Activated CD4-positive, alpha-beta memory T cell treated with anti-CD3 and anti-CD28 coated beads for 36 hours (primary cell): ENCODE data around the gene ASB1. TPM values are rescaled to one million over a fixed set of nuclear protein-coding genes. Genes with fewer than 3 reads are reported as not detected.

Experiments
- CTCF ChIA-PET: fragments of 350-600 bp; sonication (Branson Sonifier 250); formaldehyde crosslinking; loops from one replicate; lab custom pipeline; 2021; ENCODE audit warnings: antibody characterized with exemption, inconsistent platforms; lab: Charles Lee
- POLR2A ChIA-PET: fragments of 350-600 bp; sonication (Branson Sonifier 250); formaldehyde crosslinking; loops from one replicate; lab custom pipeline; 2021; ENCODE audit warnings: antibody characterized with exemption; lab: Charles Lee
- DNase-seq: peaks from one replicate; pipeline ENCODE4 v3.0.0-alpha.2; 2020
- H3K27ac Mint-ChIP-seq: one replicate; pipeline ENCODE4 v1.8.0; 2021; ENCODE audit warnings: mixed read lengths
- H3K27me3 Mint-ChIP-seq: one replicate; pipeline ENCODE4 v1.8.0; 2021; ENCODE audit warnings: mixed read lengths
- H3K36me3 Mint-ChIP-seq: one replicate; pipeline ENCODE4 v1.8.0; 2021; ENCODE audit warnings: mixed read lengths
- H3K4me1 Mint-ChIP-seq: one replicate; pipeline ENCODE4 v1.8.0; 2021; ENCODE audit warnings: low read depth, mixed read lengths
- H3K4me3 Mint-ChIP-seq: one replicate; pipeline ENCODE4 v1.8.0; 2021; ENCODE audit warnings: mild to moderate bottlenecking, mixed read lengths
- H3K9me3 Mint-ChIP-seq: one replicate; pipeline ENCODE4 v1.8.0; 2021; ENCODE audit warnings: mixed read lengths
- intact Hi-C: fragments of 100-400 bp; cut with micrococcal nuclease; formaldehyde crosslinking; loops from one replicate; pipeline ENCODE4 v1.15.1; 2023
- total RNA-seq, 2 experiments: library from RNA; stranded (reverse); gene quantifications; one replicate each; pipeline ENCODE4 v1.2.3, GENCODE V29; 2021

ASB1 gene
- total RNA-seq, 2 experiments from 2014 or later, result 34.6 to 38.8 TPM

DNA sequence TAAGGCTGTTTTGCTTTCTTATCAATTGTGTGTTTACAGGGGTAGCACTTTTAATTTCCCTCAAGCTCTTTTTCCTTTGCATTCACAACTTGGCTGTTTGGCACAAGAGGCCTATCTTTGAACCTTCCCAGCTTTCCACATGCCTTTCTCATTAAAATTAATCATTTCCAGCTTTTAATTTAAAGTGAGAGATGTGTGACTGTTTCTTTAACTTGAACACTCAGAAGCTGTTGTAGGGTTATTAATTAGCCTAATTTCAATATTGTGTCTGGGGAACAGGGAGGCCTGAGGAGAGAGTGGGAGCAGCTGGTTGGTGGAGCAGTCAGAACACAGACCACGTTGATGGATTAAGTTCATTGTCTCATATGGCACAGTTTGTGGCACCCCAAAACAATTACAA lies 4.7 kb downstream of the ASB1 start:
- ChIA-PET CTCF (interaction anchor here (0.6 to 1.2 kb wide), 2 partner anchors 25 to 74 kb away, joined by 3 read pairs; no protein-coding TSS in a partner anchor), POLR2A (no interaction called here)
- intact Hi-C loops, result no loop called here

GRCh38 chr2:238433300-238433915 lies 6.7 kb downstream of the ASB1 start:
- H3K4me1 Mint-ChIP-seq, result peaks cover 33% of the 10 kb centered on the region
- H3K9me3 Mint-ChIP-seq, result peaks cover 6% of the 10 kb centered on the region
- H3K36me3 Mint-ChIP-seq, result peaks cover 53% of the 10 kb centered on the region
- H3K27me3 Mint-ChIP-seq, result no peaks in the 10 kb centered on the region
- no peak overlapping the region for H3K27ac Mint-ChIP-seq
- CTCF ChIA-PET, result no interaction called here
- no peak for DNase-seq
- POLR2A ChIA-PET, result no interaction called here
- intact Hi-C loops, result no loop called here
- H3K4me3 Mint-ChIP-seq, result no peak overlapping the region

More for the DNA sequence above, 4.7 kb downstream of the ASB1 start:
- Mint-ChIP-seq H3K4me1 (peaks cover 37% of the 10 kb centered on the region), H3K9me3 (peaks cover 6% of the 10 kb centered on the region), H3K36me3 (peaks cover 46% of the 10 kb centered on the region), H3K27me3 (no peaks in the 10 kb centered on the region), H3K27ac (no peak overlapping the region), H3K4me3 (no peak overlapping the region)
- no peak for DNase-seq

GRCh38 chr2:238433941-238434845 lies 7.5 kb downstream of the ASB1 start:
- H3K27ac Mint-ChIP-seq, result no peak overlapping the region

DNA sequence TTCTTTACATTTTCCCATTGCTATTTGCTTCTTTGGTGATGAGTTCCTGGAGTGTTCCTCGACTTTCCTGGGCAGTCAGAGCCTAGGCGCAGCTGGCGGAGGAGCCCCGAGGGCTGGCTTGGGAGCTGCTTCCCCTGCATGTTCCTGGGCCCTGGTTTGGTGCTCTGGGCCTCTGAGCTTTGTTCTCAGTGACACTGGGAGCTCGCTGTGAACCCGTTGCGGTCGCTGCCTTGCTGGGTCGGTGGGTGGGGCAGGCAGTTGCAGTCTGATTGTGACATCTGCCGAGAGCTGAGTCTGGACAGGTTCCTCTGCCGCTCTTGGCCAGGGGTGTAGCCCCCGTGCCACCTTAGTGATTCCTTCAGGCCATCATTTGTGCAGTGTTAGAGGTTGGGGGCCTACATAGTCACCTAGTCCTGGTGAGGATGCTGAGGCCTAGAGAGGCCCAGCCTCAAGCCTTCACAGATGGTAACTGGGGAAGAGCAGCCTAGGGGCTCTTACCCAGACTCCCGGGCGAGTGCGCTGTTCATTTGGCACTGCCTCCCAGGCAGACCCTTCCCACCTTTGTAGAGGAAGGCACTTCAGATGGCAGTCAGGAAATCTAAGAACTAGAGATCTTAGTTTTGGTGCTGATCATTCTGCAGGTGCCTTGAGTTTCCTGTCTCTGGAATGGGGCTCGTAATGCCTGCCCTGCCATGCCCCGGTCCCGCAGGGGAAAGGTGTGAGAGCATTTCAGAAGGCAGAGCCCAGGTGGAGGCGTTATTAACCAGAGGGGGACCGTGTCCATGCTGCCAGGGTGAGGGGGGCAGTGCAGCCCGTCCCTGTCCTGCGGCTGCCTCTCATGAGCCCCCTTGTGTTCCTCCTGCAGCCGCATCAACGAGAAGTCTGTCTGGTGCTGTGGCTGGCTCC lies 8.4 kb downstream of the ASB1 start:
- Mint-ChIP-seq H3K27ac (no peak overlapping the region), H3K9me3 (peaks cover 4% of the 10 kb centered on the region), H3K27me3 (no peaks in the 10 kb centered on the region), H3K4me3 (no peak overlapping the region), H3K36me3 (peaks cover 45% of the 10 kb centered on the region), H3K4me1 (peaks cover 41% of the 10 kb centered on the region)
- POLR2A ChIA-PET, result no interaction called here
- CTCF ChIA-PET, result interaction anchor here (0.9 kb wide), 1 partner anchor 1587 kb away, joined by 3 read pairs; no protein-coding TSS in a partner anchor
- DNase-seq, result no peak
- intact Hi-C loops, result no loop called here

More at GRCh38 chr2:238433941-238434845, 7.5 kb downstream of the ASB1 start:
- peaks cover 6% of the 10 kb centered on the region for H3K9me3 Mint-ChIP-seq
- H3K36me3 Mint-ChIP-seq, result peaks cover 50% of the 10 kb centered on the region
- DNase-seq, result no peak
- peaks cover 35% of the 10 kb centered on the region for H3K4me1 Mint-ChIP-seq
- intact Hi-C loops, result no loop called here
- POLR2A ChIA-PET, result no interaction called here
- H3K27me3 Mint-ChIP-seq, result no peaks in the 10 kb centered on the region
- CTCF ChIA-PET, result no interaction called here
- no peak overlapping the region for H3K4me3 Mint-ChIP-seq

GRCh38 chr2:238435752-238436096 lies 9.0 kb downstream of the ASB1 start:
- H3K9me3 Mint-ChIP-seq, result no peaks in the 10 kb centered on the region
- H3K4me1 Mint-ChIP-seq, result peaks cover 41% of the 10 kb centered on the region
- peaks cover 44% of the 10 kb centered on the region for H3K36me3 Mint-ChIP-seq
- no peaks in the 10 kb centered on the region for H3K27me3 Mint-ChIP-seq
- no peak for DNase-seq
- no peak overlapping the region for H3K4me3 Mint-ChIP-seq
- H3K27ac Mint-ChIP-seq, result no peak overlapping the region
- ChIA-PET CTCF (interaction anchor here (0.9 kb wide), 1 partner anchor 1586 kb away, joined by 3 read pairs; no protein-coding TSS in a partner anchor), POLR2A (no interaction called here)
- intact Hi-C loops, result no loop called here

- no peaks in the 10 kb centered on the region for H3K27me3 Mint-ChIP-seq
- ChIA-PET POLR2A (interaction anchor here (2.0 to 2.5 kb wide), 2 partner anchors 11 to 151 kb away, joined by 8 to 13 read pairs; partner anchors contain the start of gene PER2), CTCF (interaction anchor here (1.2 to 1.5 kb wide), 2 partner anchors 22 to 68 kb away, joined by 3 to 5 read pairs; no protein-coding TSS in a partner anchor)
- H3K9me3 Mint-ChIP-seq, result no peaks in the 10 kb centered on the region
- intact Hi-C loops, result loop anchor here (1.0 kb wide), 2 partner anchors 13 to 151 kb away; partner anchors contain the start of genes ASB1 and PER2
- DNase-seq, result peak; percentile 89
- peaks cover 47% of the 10 kb centered on the region for H3K4me1 Mint-ChIP-seq
- H3K36me3 Mint-ChIP-seq, result peaks cover 55% of the 10 kb centered on the region
- H3K4me3 Mint-ChIP-seq, result peak overlapping the region; percentile 56
- peak overlapping the region; percentile 53 for H3K27ac Mint-ChIP-seq
These were observed 12.4 kb downstream of the ASB1 start for GRCh38 chr2:238438856-238439849.

GRCh38 chr2:238439917-238440316 lies 13.2 kb downstream of the ASB1 start:
- intact Hi-C loops, result loop anchor here (1.0 kb wide), 2 partner anchors 14 to 152 kb away; partner anchors contain the start of genes ASB1 and PER2
- ChIA-PET CTCF (interaction anchor here (1.2 kb wide), 1 partner anchor 21 kb away, joined by 5 read pairs; no protein-coding TSS in a partner anchor), POLR2A (interaction anchor here (2.0 to 2.5 kb wide), 2 partner anchors 12 to 152 kb away, joined by 8 to 13 read pairs; partner anchors contain the start of gene PER2)
- peak overlapping the region; percentile 53 for H3K27ac Mint-ChIP-seq
- H3K36me3 Mint-ChIP-seq, result peaks cover 55% of the 10 kb centered on the region
- peak overlapping the region; percentile 56 for H3K4me3 Mint-ChIP-seq
- no peaks in the 10 kb centered on the region for H3K27me3 Mint-ChIP-seq
- H3K4me1 Mint-ChIP-seq, result peaks cover 47% of the 10 kb centered on the region
- no peaks in the 10 kb centered on the region for H3K9me3 Mint-ChIP-seq
- no peak for DNase-seq

DNA sequence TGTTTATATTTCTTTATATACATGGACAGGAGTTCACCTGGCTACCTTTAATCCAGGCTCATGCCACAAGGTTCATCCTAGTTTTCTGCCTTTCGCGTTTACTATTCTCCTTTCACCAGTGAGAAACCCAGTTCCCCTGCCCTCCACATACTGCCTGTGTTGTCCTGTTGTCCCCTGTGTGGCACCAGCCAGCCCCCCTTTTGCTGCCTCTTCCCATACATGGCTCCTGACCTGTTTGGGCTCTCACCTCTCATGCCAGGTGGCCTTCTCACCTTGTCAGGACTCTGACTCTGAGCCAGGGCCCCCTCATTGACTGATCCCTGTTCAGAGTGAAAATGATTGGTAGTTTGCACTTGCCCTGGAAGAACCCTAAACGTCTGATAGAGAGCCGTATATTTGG lies 13.6 kb downstream of the ASB1 start:
- Mint-ChIP-seq H3K4me1 (peaks cover 47% of the 10 kb centered on the region), H3K36me3 (peaks cover 58% of the 10 kb centered on the region), H3K27me3 (no peaks in the 10 kb centered on the region), H3K9me3 (no peaks in the 10 kb centered on the region), H3K4me3 (peak overlapping the region; percentile 56), H3K27ac (peak overlapping the region; percentile 76)
- ChIA-PET CTCF (interaction anchor here (1.0 to 1.2 kb wide), 2 partner anchors 21 to 71 kb away, joined by 3 to 5 read pairs; no protein-coding TSS in a partner anchor), POLR2A (interaction anchor here (2.0 to 2.5 kb wide), 2 partner anchors 12 to 152 kb away, joined by 8 to 13 read pairs; partner anchors contain the start of gene PER2)
- no peak for DNase-seq
- intact Hi-C loops, result no loop called here

- peaks cover 60% of the 10 kb centered on the region for H3K36me3 Mint-ChIP-seq
- no peaks in the 10 kb centered on the region for H3K27me3 Mint-ChIP-seq
- POLR2A ChIA-PET, result interaction anchor here (2.0 to 2.5 kb wide), 2 partner anchors 13 to 152 kb away, joined by 8 to 13 read pairs; partner anchors contain the start of gene PER2
- no peak overlapping the region for H3K4me3 Mint-ChIP-seq
- no peak overlapping the region for H3K27ac Mint-ChIP-seq
- CTCF ChIA-PET, result interaction anchor here (1.0 kb wide), 1 partner anchor 72 kb away, joined by 3 read pairs; no protein-coding TSS in a partner anchor
- intact Hi-C loops, result no loop called here
- H3K4me1 Mint-ChIP-seq, result peaks cover 47% of the 10 kb centered on the region
- H3K9me3 Mint-ChIP-seq, result no peaks in the 10 kb centered on the region
- no peak for DNase-seq
These were observed 14.0 kb downstream of the ASB1 start for GRCh38 chr2:238440767-238441166.
